ENCODE measurements around the gene RHOD. TPM values are rescaled to one million over a fixed set of nuclear protein-coding genes. Genes with fewer than 3 reads are reported as not detected.

Gene RHOD
- total RNA-seq, 4 donors from 2014 or later = 27.8 to 85.2 (median 56.8) TPM

- H3K9me3 ChIP-seq = no peaks in the 10 kb centered on the region
- H3K36me3 ChIP-seq = no peaks in the 10 kb centered on the region
- TF ChIP-seq POLR2A (IDR thresholded peaks at IDR 0.05) (no peak), CTCF (IDR thresholded peaks at IDR 0.05) (no peak)
- H3K4me3 ChIP-seq (replicated peaks in 1 of 3) = no peak overlapping the region
- intact Hi-C loops (cut with DNase I) = no loop called here
- no peak overlapping the region for H3K27ac ChIP-seq
- H3K4me1 ChIP-seq = peaks cover 0 to 19% of the 10 kb centered on the region in 2 donors
- WGBS, 2 donors = 79 to 93% methylated on average over 5 of the region's 5 CpGs
- no peak for DNase-seq
- no peaks in the 10 kb centered on the region for H3K27me3 ChIP-seq
These were observed 56.6 kb downstream of the RHOD start for GRCh38 chr11:67113231-67113721.

- no peaks in the 10 kb centered on the region for H3K36me3 ChIP-seq
- H3K27ac ChIP-seq = no peak overlapping the region
- no peak overlapping the region for H3K4me3 ChIP-seq (replicated peaks in 1 of 3)
- intact Hi-C loops (cut with DNase I) = no loop called here
- peaks cover 0 to 22% of the 10 kb centered on the region in 2 donors for H3K4me1 ChIP-seq
- no peaks in the 10 kb centered on the region for H3K27me3 ChIP-seq
- TF ChIP-seq CTCF (IDR thresholded peaks at IDR 0.05) = no peak
- TF ChIP-seq POLR2A (IDR thresholded peaks at IDR 0.05) = no peak
- DNase-seq = peak; percentile 43 to 53
- WGBS, 2 donors = 63 to 66% methylated on average over 10 of the region's 10 CpGs
- H3K9me3 ChIP-seq = no peaks in the 10 kb centered on the region
These were observed 57.7 kb downstream of the RHOD start for GRCh38 chr11:67114275-67114896.

GRCh38 chr11:67116758-67117105 is 60.1 kb downstream of the RHOD start:
- WGBS, 2 donors = 49 to 54% methylated on average over 3 of the region's 3 CpGs
- TF ChIP-seq POLR2A (IDR thresholded peaks at IDR 0.05) (no peak), CTCF (IDR thresholded peaks at IDR 0.05) (no peak)
- H3K4me3 ChIP-seq (replicated peaks in 1 of 3) = no peak overlapping the region
- no peaks in the 10 kb centered on the region for H3K36me3 ChIP-seq
- H3K27ac ChIP-seq = peak overlapping the region in 1 of 3 donors; percentile 8
- H3K27me3 ChIP-seq = no peaks in the 10 kb centered on the region
- DNase-seq = no peak
- intact Hi-C loops (cut with DNase I) = no loop called here
- H3K9me3 ChIP-seq = no peaks in the 10 kb centered on the region
- peaks cover 7 to 15% of the 10 kb centered on the region in 2 donors for H3K4me1 ChIP-seq

GRCh38 chr11:67117176-67117575 is 60.5 kb downstream of the RHOD start:
- H3K36me3 ChIP-seq = no peaks in the 10 kb centered on the region
- intact Hi-C loops (cut with DNase I) = no loop called here
- 88 to 89% methylated on average over 7 of the region's 7 CpGs for WGBS, 2 donors
- peak overlapping the region in 1 of 3 donors; percentile 31 for H3K27ac ChIP-seq
- no peaks in the 10 kb centered on the region for H3K9me3 ChIP-seq
- DNase-seq = no peak
- no peak overlapping the region for H3K4me3 ChIP-seq (replicated peaks in 1 of 3)
- H3K27me3 ChIP-seq = no peaks in the 10 kb centered on the region
- no peak for TF ChIP-seq POLR2A (IDR thresholded peaks at IDR 0.05)
- no peak for TF ChIP-seq CTCF (IDR thresholded peaks at IDR 0.05)
- H3K4me1 ChIP-seq = peaks cover 10 to 20% of the 10 kb centered on the region in 2 donors

- TF ChIP-seq POLR2A (IDR thresholded peaks at IDR 0.05) = no peak
- TF ChIP-seq CTCF (IDR thresholded peaks at IDR 0.05) = no peak
- WGBS, 2 donors = 25 to 63% methylated on average over 9 to 20 of the region's 65 CpGs
- Histone ChIP-seq H3K4me3 (replicated peaks in 1 of 3) (no peak overlapping the region), H3K27me3 (no peaks in the 10 kb centered on the region), H3K9me3 (no peaks in the 10 kb centered on the region), H3K36me3 (no peaks in the 10 kb centered on the region), H3K4me1 (peaks cover 15 to 25% of the 10 kb centered on the region in 2 donors), H3K27ac (peak overlapping the region in 1 of 3 donors; percentile 88)
- intact Hi-C loops (cut with DNase I) = no loop called here
- no peak for DNase-seq
These were observed 61.1 kb downstream of the RHOD start for GRCh38 chr11:67117672-67118180.
